GM12878 (cell line): Measurements from ENCODE around the gene C11orf97. TPM values are rescaled to one million over a fixed set of nuclear protein-coding genes. Genes with fewer than 3 reads are reported as not detected.
A peak's percentile ranks its signal among the peaks of the same experiment; 100 is the strongest.

Experiments used
- ATF7 ChIP-seq: fragments of 450-650 bp; IDR thresholded peaks from 2 replicates; pipeline ENCODE4 v1.6.1; 2016; ENCODE audit warnings: low read depth, mild to moderate bottlenecking
- CREB1 ChIP-seq: IDR thresholded peaks from 2 replicates; pipeline ENCODE4 v1.6.1; 2012; ENCODE audit warnings: low read depth, mild to moderate bottlenecking, inconsistent platforms
- DPF2 ChIP-seq: fragments of 450-650 bp; IDR thresholded peaks from 2 replicates; pipeline ENCODE4 v1.6.1; 2017; ENCODE audit warnings: mild to moderate bottlenecking
- HDGF ChIP-seq: fragments of 450-650 bp; IDR thresholded peaks from 2 replicates; pipeline ENCODE4 v1.6.1; 2016; ENCODE audit warnings: antibody characterized with exemption
- IKZF1 ChIP-seq: fragments of 450-650 bp; conservative IDR thresholded peaks from 2 replicates; pipeline ENCODE4 v1.6.1; 2017; ENCODE audit warnings: antibody characterized with exemption, mild to moderate bottlenecking
- IKZF2 ChIP-seq, 2 experiments: fragments of 450-650 bp; IDR thresholded peaks; 2 replicates each; pipeline ENCODE4 v1.6.1; 2017; ENCODE audit warnings: mild to moderate bottlenecking in 2 of 2, moderate library complexity in 2 of 2
- MYB ChIP-seq: fragments of 150-350 bp; IDR thresholded peaks from 2 replicates; pipeline ENCODE4 v1.6.1; 2014; ENCODE audit warnings: mild to moderate bottlenecking, low read depth, low read length, borderline replicate concordance
- MYC ChIP-seq: IDR thresholded peaks from 2 replicates; pipeline ENCODE4 v1.6.1; 2011; ENCODE audit warnings: mild to moderate bottlenecking, low read length, moderate library complexity, inconsistent platforms; ENCODE audit not compliant: insufficient read depth, insufficient replicate concordance, insufficient read length, severe bottlenecking
- NFYA ChIP-seq: IDR thresholded peaks from 2 replicates; pipeline ENCODE4 v1.6.1; 2011; ENCODE audit warnings: low read depth, mild to moderate bottlenecking, low read length, improper control_type of control experiment, borderline replicate concordance
- PAX8 ChIP-seq: fragments of 450-650 bp; IDR thresholded peaks from 2 replicates; pipeline ENCODE4 v1.6.1; 2017; ENCODE audit warnings: mild to moderate bottlenecking, moderate library complexity
- PML ChIP-seq: IDR thresholded peaks from 2 replicates; pipeline ENCODE4 v1.6.1; 2012; ENCODE audit warnings: low read length, inconsistent platforms
- POLR2AphosphoS2 ChIP-seq: IDR thresholded peaks from 2 replicates; pipeline ENCODE4 v1.6.1; 2011; ENCODE audit warnings: low read depth, mild to moderate bottlenecking, low read length, improper control_type of control experiment, moderate library complexity
- SPI1 ChIP-seq: IDR thresholded peaks from 2 replicates; pipeline ENCODE4 v1.6.1; 2011; ENCODE audit warnings: low read depth, mild to moderate bottlenecking, low read length, moderate library complexity, borderline replicate concordance; ENCODE audit not compliant: insufficient read depth
- YBX1 ChIP-seq: fragments of 450-650 bp; IDR thresholded peaks from 2 replicates; pipeline ENCODE4 v1.6.1; 2016; ENCODE audit warnings: antibody characterized with exemption
- ZNF384 ChIP-seq: IDR thresholded peaks from 2 replicates; pipeline ENCODE4 v1.6.1; 2012; ENCODE audit warnings: low read depth, mild to moderate bottlenecking, low read length, improper control_type of control experiment, borderline replicate concordance
- ZSCAN29 ChIP-seq: fragments of 450-650 bp; IDR thresholded peaks from 2 replicates; pipeline ENCODE4 v1.6.1; 2017; ENCODE audit warnings: mild to moderate bottlenecking, moderate library complexity
- polyA plus RNA-seq, 11 experiments: library from polyadenylated mRNA; depleted of rRNA in 4 of 11; unstranded in 6 of 11; stranded (reverse) in 5 of 11; fragments of >200 nt; fragmentation: Nextera tagmentation in 4 of 11; fragmentation: Illumina TruSeq in 1 of 11; extraction: Ambion mirVana in 4 of 11; extraction: Trizol in 1 of 11; gene quantifications; 1 replicate in 1 of 11; 2 replicates in 10 of 11; pipeline versions ENCODE4 v1.2.1 to v1.2.3, GENCODE V29; 2011 to 2016; ENCODE audit warnings: inconsistent platforms in 2 of 11, missing spikeins in 2 of 11, low read depth in 1 of 11
- total RNA-seq, 4 experiments: library from RNA; depleted of rRNA in 3 of 4; stranded (reverse); fragments of >200 nt in 3 of 4; fragmentation: Illumina TruSeq in 1 of 4; extraction: Trizol in 1 of 4; gene quantifications; 2 replicates each; pipeline versions ENCODE4 v1.2.1 to v1.2.3, GENCODE V29; 2013 to 2021
- TF ChIP-seq, protein P1 (sequence below): fragments of 450-650 bp; formaldehyde crosslinking; IDR thresholded peaks from 2 replicates; pipeline ENCODE4 v1.4.0; 2022; ENCODE audit warnings: mild to moderate bottlenecking, moderate library complexity
- TF ChIP-seq, protein P2 (sequence below): fragments of 450-650 bp; IDR thresholded peaks from 2 replicates; pipeline ENCODE4 v1.6.1; 2016; ENCODE audit warnings: mild to moderate bottlenecking
- TF ChIP-seq, protein P3 (sequence below): IDR thresholded peaks from 2 replicates; pipeline ENCODE4 v1.6.1; 2011; ENCODE audit warnings: mild to moderate bottlenecking, low read depth, low read length, moderate library complexity; ENCODE audit not compliant: insufficient replicate concordance
- TF ChIP-seq, protein P4 (sequence below): fragments of 450-650 bp; IDR thresholded peaks from 2 replicates; pipeline ENCODE4 v1.6.1; 2017; ENCODE audit warnings: low read depth, mild to moderate bottlenecking, moderate library complexity
- TF ChIP-seq, protein P5 (sequence below): fragments of 450-650 bp; IDR thresholded peaks from 2 replicates; pipeline ENCODE4 v1.6.1; 2017; ENCODE audit warnings: borderline replicate concordance

The C11orf97 gene
- total and polyA plus RNA-seq, 10 of the 15 experiments (the other 5 are each of a cell fraction or from before 2014, with no cell fraction given): not detected

DNA sequence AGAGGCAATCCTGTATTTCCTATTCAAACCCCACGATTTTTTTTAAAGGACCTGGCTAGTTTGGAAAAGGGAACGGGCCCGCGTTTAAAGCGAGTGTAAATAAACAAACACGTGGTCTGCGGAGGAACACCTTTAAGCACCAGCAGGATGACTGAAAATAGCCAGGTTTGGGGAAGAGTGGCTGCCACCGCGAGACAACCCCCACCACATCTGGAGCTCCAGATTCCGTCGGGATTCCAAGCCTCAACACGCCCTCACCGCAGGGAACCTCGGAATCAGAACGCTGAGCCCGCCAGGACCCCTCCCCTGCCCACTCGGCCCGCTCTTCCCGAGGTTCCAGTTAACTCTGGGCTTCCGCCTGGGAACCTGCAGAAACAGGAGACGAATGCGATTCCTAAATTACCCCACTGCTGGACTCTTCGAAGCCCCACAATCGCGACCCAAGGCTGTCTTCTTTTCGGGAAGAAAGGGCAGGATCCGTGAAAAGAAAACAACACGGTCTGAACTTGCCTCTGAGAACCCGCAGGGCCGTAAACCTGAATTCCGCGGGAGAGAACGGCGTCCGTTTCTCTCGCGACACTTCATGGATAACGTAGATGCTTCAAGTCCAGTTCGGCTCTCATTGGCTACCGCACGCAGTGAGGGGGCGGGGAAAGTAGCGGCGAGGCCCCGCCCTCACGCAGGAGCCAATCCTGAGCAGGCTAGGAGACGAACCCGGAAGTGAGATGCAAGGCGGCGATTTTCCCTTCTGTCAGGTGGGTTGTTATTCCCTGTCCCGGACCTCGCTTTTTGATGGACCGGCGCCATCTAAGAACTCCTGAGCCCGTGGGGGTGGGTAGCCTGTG lies 18.8 kb upstream of the C11orf97 start, which contains the start of the genes ANKRD49 and MRE11 (continued):
- TF ChIP-seq, protein P1, sequence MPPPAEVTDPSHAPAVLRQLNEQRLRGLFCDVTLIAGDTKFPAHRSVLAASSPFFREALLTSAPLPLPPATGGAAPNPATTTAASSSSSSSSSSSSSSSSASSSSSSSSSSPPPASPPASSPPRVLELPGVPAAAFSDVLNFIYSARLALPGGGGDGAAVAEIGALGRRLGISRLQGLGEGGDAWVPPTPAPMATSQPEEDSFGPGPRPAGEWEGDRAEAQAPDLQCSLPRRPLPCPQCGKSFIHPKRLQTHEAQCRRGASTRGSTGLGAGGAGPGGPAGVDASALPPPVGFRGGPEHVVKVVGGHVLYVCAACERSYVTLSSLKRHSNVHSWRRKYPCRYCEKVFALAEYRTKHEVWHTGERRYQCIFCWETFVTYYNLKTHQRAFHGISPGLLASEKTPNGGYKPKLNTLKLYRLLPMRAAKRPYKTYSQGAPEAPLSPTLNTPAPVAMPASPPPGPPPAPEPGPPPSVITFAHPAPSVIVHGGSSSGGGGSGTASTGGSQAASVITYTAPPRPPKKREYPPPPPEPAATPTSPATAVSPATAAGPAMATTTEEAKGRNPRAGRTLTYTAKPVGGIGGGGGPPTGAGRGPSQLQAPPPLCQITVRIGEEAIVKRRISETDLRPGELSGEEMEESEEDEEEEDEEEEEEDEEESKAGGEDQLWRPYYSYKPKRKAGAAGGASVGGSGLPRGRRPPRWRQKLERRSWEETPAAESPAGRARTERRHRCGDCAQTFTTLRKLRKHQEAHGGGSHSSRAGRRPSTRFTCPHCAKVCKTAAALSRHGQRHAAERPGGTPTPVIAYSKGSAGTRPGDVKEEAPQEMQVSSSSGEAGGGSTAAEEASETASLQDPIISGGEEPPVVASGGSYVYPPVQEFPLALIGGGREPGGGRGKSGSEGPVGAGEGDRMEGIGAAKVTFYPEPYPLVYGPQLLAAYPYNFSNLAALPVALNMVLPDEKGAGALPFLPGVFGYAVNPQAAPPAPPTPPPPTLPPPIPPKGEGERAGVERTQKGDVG: no peak
- TF ChIP-seq, protein P2, sequence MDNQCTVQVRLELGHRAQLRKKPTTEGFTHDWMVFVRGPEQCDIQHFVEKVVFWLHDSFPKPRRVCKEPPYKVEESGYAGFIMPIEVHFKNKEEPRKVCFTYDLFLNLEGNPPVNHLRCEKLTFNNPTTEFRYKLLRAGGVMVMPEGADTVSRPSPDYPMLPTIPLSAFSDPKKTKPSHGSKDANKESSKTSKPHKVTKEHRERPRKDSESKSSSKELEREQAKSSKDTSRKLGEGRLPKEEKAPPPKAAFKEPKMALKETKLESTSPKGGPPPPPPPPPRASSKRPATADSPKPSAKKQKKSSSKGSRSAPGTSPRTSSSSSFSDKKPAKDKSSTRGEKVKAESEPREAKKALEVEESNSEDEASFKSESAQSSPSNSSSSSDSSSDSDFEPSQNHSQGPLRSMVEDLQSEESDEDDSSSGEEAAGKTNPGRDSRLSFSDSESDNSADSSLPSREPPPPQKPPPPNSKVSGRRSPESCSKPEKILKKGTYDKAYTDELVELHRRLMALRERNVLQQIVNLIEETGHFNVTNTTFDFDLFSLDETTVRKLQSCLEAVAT: 0 out of 2 replicates have a peak, but pooled peaks have one; percentile 34
- TF ChIP-seq, protein P3, sequence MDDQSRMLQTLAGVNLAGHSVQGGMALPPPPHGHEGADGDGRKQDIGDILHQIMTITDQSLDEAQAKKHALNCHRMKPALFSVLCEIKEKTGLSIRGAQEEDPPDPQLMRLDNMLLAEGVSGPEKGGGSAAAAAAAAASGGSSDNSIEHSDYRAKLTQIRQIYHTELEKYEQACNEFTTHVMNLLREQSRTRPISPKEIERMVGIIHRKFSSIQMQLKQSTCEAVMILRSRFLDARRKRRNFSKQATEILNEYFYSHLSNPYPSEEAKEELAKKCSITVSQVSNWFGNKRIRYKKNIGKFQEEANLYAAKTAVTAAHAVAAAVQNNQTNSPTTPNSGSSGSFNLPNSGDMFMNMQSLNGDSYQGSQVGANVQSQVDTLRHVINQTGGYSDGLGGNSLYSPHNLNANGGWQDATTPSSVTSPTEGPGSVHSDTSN: no peak
- TF ChIP-seq ZNF384: no peak
- peak; percentile 68; the same call in 1 of the 2 replicates for TF ChIP-seq POLR2AphosphoS2
- TF ChIP-seq MYC: no peak
- TF ChIP-seq, protein P4, sequence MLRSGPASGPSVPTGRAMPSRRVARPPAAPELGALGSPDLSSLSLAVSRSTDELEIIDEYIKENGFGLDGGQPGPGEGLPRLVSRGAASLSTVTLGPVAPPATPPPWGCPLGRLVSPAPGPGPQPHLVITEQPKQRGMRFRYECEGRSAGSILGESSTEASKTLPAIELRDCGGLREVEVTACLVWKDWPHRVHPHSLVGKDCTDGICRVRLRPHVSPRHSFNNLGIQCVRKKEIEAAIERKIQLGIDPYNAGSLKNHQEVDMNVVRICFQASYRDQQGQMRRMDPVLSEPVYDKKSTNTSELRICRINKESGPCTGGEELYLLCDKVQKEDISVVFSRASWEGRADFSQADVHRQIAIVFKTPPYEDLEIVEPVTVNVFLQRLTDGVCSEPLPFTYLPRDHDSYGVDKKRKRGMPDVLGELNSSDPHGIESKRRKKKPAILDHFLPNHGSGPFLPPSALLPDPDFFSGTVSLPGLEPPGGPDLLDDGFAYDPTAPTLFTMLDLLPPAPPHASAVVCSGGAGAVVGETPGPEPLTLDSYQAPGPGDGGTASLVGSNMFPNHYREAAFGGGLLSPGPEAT: peak; percentile 71
- TF ChIP-seq PML: peak; percentile 59
- TF ChIP-seq ATF7: peak; percentile 55
- TF ChIP-seq IKZF1: peak; percentile 75
- peak; percentile 60 to 61; a peak in 3 of 4 replicates for TF ChIP-seq IKZF2 (IDR thresholded peaks at IDR 0.05)
- TF ChIP-seq SPI1: peak; percentile 5; the same call in 1 of the 2 replicates
- no peak for TF ChIP-seq MYB
- TF ChIP-seq PAX8: no peak
- TF ChIP-seq, protein P5, sequence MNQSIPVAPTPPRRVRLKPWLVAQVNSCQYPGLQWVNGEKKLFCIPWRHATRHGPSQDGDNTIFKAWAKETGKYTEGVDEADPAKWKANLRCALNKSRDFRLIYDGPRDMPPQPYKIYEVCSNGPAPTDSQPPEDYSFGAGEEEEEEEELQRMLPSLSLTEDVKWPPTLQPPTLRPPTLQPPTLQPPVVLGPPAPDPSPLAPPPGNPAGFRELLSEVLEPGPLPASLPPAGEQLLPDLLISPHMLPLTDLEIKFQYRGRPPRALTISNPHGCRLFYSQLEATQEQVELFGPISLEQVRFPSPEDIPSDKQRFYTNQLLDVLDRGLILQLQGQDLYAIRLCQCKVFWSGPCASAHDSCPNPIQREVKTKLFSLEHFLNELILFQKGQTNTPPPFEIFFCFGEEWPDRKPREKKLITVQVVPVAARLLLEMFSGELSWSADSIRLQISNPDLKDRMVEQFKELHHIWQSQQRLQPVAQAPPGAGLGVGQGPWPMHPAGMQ: no peak
- 0 out of 2 replicates have a peak, but pooled peaks have one; percentile 59 for TF ChIP-seq HDGF
- no peak for TF ChIP-seq YBX1
- no peak for TF ChIP-seq ZSCAN29
- peak; percentile 73 for TF ChIP-seq CREB1
- TF ChIP-seq DPF2: no peak
- no peak; the same call in 1 of the 2 replicates for TF ChIP-seq NFYA
